ENCODE measurements around the gene ARRDC5.

Gene ARRDC5

GRCh38 chr19:4923276-4923747 lies 20.6 kb upstream of the ARRDC5 start:
- Histone ChIP-seq H4K20me1 (ENCODE audit: insufficient read depth, low read length) (peaks cover 85% of the 10 kb centered on the region), H3K79me2 (ENCODE audit: insufficient read depth, low read length) (peaks cover 95% of the 10 kb centered on the region), H3K4me1 (ENCODE audit: insufficient read depth, low read length) (peaks cover 3% of the 10 kb centered on the region; the same call in 1 of the 2 replicates), H3K27me3 (ENCODE audit: insufficient read depth, low read length, poor library complexity) (no peaks in the 10 kb centered on the region), H2AFZ (ENCODE audit: low read depth, low read length) (no peak overlapping the region), H3K9me3 (ENCODE audit: insufficient read depth, low read length, severe bottlenecking) (no peaks in the 10 kb centered on the region), H3K4me2 (ENCODE audit: insufficient read depth, low read length) (no peak overlapping the region), H3K4me3 (ENCODE audit: low read depth in 1 of 2, low read length in 2 of 2) (no peak overlapping the region), H3K27ac (ENCODE audit: low read length) (no peak overlapping the region), H3K36me3 (ENCODE audit: insufficient read depth, low read length) (peaks cover 84% of the 10 kb centered on the region), H3K9ac (ENCODE audit: low read depth, low read length) (no peak overlapping the region)
- TF ChIP-seq CTCF (IDR thresholded peaks at IDR 0.05; ENCODE audit: borderline replicate concordance, extremely low read depth, low read length, poor library complexity, severe bottlenecking) = no peak
- no peak for TF ChIP-seq EZH2 (IDR thresholded peaks at IDR 0.05; ENCODE audit: borderline replicate concordance, low read depth, low read length, severe bottlenecking)
- DNase-seq (no peak), ATAC-seq (ENCODE audit: insufficient read depth, low read depth) (0 out of 3 replicates have a peak, but pooled peaks have one; percentile 24)

- ATAC-seq (ENCODE audit: insufficient read depth, low read depth) = 0 out of 3 replicates have a peak, but pooled peaks have one; percentile 11
- peaks cover 81% of the 10 kb centered on the region for H3K36me3 ChIP-seq (ENCODE audit: insufficient read depth, low read length)
Observed at GRCh38 chr19:4922530-4923275, 20.0 kb upstream of the ARRDC5 start.

GRCh38 chr19:4916292-4917082 lies 13.8 kb upstream of the ARRDC5 start:
- no peak overlapping the region for H3K27ac ChIP-seq (ENCODE audit: low read length)
- TF ChIP-seq CTCF (IDR thresholded peaks at IDR 0.05; ENCODE audit: borderline replicate concordance, extremely low read depth, low read length, poor library complexity, severe bottlenecking) = no peak
- no peak for TF ChIP-seq EZH2 (IDR thresholded peaks at IDR 0.05; ENCODE audit: borderline replicate concordance, low read depth, low read length, severe bottlenecking)
- H3K9me3 ChIP-seq (ENCODE audit: insufficient read depth, low read length, severe bottlenecking) = no peaks in the 10 kb centered on the region
- peaks cover 94% of the 10 kb centered on the region for H3K36me3 ChIP-seq (ENCODE audit: insufficient read depth, low read length)
- H3K9ac ChIP-seq (ENCODE audit: low read depth, low read length) = no peak overlapping the region
- no peak overlapping the region for H3K4me3 ChIP-seq (ENCODE audit: low read depth in 1 of 2, low read length in 2 of 2)
- no peak for DNase-seq
- no peak for ATAC-seq (ENCODE audit: insufficient read depth, low read depth)
- H3K79me2 ChIP-seq (ENCODE audit: insufficient read depth, low read length) = peaks cover 99% of the 10 kb centered on the region
- H4K20me1 ChIP-seq (ENCODE audit: insufficient read depth, low read length) = peaks cover 88% of the 10 kb centered on the region
- no peak overlapping the region for H2AFZ ChIP-seq (ENCODE audit: low read depth, low read length)
- peaks cover 41% of the 10 kb centered on the region for H3K4me1 ChIP-seq (ENCODE audit: insufficient read depth, low read length)
- H3K27me3 ChIP-seq (ENCODE audit: insufficient read depth, low read length, poor library complexity) = no peaks in the 10 kb centered on the region
- H3K4me2 ChIP-seq (ENCODE audit: insufficient read depth, low read length) = 0 out of 2 replicates have a peak overlapping the region, but pooled peaks have one; percentile 2

More at GRCh38 chr19:4922530-4923275, 20.0 kb upstream of the ARRDC5 start:
- H3K4me2 ChIP-seq (ENCODE audit: insufficient read depth, low read length) = no peak overlapping the region
- peaks cover 3% of the 10 kb centered on the region; the same call in 1 of the 2 replicates for H3K4me1 ChIP-seq (ENCODE audit: insufficient read depth, low read length)
- H2AFZ ChIP-seq (ENCODE audit: low read depth, low read length) = no peak overlapping the region
- peaks cover 85% of the 10 kb centered on the region for H4K20me1 ChIP-seq (ENCODE audit: insufficient read depth, low read length)
- no peak overlapping the region for H3K4me3 ChIP-seq (ENCODE audit: low read depth in 1 of 2, low read length in 2 of 2)
- H3K9me3 ChIP-seq (ENCODE audit: insufficient read depth, low read length, severe bottlenecking) = no peaks in the 10 kb centered on the region
- TF ChIP-seq EZH2 (IDR thresholded peaks at IDR 0.05; ENCODE audit: borderline replicate concordance, low read depth, low read length, severe bottlenecking) = no peak
- TF ChIP-seq CTCF (IDR thresholded peaks at IDR 0.05; ENCODE audit: borderline replicate concordance, extremely low read depth, low read length, poor library complexity, severe bottlenecking) = no peak
- H3K9ac ChIP-seq (ENCODE audit: low read depth, low read length) = no peak overlapping the region
- H3K27ac ChIP-seq (ENCODE audit: low read length) = no peak overlapping the region
- no peak for DNase-seq
- H3K27me3 ChIP-seq (ENCODE audit: insufficient read depth, low read length, poor library complexity) = no peaks in the 10 kb centered on the region
- H3K79me2 ChIP-seq (ENCODE audit: insufficient read depth, low read length) = peaks cover 94% of the 10 kb centered on the region
